BLaER1 treated with 17β-estradiol and CSF1 and Interleukin-3, amounts not matched to agents 10 nM and 100 nM (cell line): Measurements from ENCODE around the gene CFAP73.

Experiments
- H3K27ac ChIP-seq, 11 experiments: shearing (Covaris generic); formaldehyde crosslinking; 2 replicates each; pipeline ENCODE4 v1.8.1; 2022
- H3K27me3 ChIP-seq, 11 experiments: shearing (Covaris generic); formaldehyde crosslinking; 2 replicates each; pipeline ENCODE4 v1.8.1; 2022
- H3K36me3 ChIP-seq, 11 experiments: shearing (Covaris generic); formaldehyde crosslinking; 2 replicates each; pipeline ENCODE4 v1.8.1; 2022
- H3K4me1 ChIP-seq, 10 experiments: shearing (Covaris generic); formaldehyde crosslinking; 2 replicates each; pipeline ENCODE4 v1.8.1; 2022
- H3K4me2 ChIP-seq, 11 experiments: shearing (Covaris generic); formaldehyde crosslinking; 2 replicates each; pipeline ENCODE4 v1.8.1; 2022
- H3K4me3 ChIP-seq, 10 experiments: shearing (Covaris generic); formaldehyde crosslinking; 2 replicates each; pipeline ENCODE4 v1.8.1; 2022
- H3K9ac ChIP-seq, 11 experiments: shearing (Covaris generic); formaldehyde crosslinking; 2 replicates each; pipeline ENCODE4 v1.8.1; 2022
- H3K9me3 ChIP-seq, 11 experiments: shearing (Covaris generic); formaldehyde crosslinking; replicated peaks in 1 of 11; 2 replicates each; pipeline ENCODE4 v1.8.1; 2022
- H4K20me1 ChIP-seq, 11 experiments: shearing (Covaris generic); formaldehyde crosslinking; 2 replicates each; pipeline ENCODE4 v1.8.1; 2022
- Cebpa-rat ChIP-seq, 11 experiments: shearing (Covaris generic); IDR thresholded peaks; 2 replicates each; pipeline ENCODE4 v1.8.1; 2022

CFAP73 gene

DNA sequence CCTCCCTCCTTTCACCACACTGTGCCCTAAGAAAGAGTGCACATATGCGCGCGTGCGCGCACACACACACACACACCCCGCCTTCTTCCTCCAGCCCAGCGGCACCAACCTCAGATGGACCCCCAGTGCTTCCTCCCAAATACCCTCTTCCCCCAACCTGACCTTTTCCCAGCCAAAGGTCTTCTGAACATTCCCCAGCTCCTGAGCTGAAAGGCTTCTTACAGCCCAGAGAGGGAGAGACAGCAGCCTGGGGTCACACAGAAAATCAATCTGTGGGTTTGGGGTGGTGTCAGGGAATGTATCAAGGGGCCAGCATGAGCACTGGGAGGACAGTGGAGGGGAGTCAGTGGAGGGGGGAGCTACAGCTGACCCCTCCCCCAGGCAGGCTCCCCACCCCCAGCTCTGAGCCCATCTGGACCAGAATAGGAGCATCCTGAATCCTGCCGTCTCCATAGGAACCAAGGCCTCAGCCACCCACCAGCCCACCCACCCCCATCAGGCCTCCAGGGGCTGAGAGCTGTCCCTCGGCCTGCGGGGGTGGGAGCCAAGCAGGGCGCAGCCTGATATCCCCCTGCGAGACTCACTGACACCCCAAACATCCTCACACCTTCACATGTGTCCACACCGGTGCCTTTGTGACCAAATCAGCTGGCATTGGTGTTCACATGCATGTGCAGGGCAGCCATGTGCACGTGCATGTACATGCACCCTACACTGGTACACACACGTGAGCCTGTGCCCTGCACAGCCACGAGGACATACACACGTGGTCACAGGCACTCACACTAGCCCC lies 19.7 kb upstream of the CFAP73 start:
- no peak overlapping the region for H3K4me3 ChIP-seq
- peaks cover 0 to 4% (median under 1%) of the 10 kb centered on the region in 11 experiments; a peak in 6 of 22 replicates for H3K27me3 ChIP-seq
- H3K36me3 ChIP-seq = peaks cover 0 to 17% (median 0%) of the 10 kb centered on the region in 11 experiments; a peak in 5 of 22 replicates
- H3K9me3 ChIP-seq = no peaks in the 10 kb centered on the region
- peak overlapping the region in 3 of 11 experiments; percentile 14 to 43 (median 35); a peak in 2 of 22 replicates for H3K9ac ChIP-seq
- peaks cover 0 to 41% (median 0%) of the 10 kb centered on the region in 11 experiments; a peak in 6 of 22 replicates for H4K20me1 ChIP-seq
- no peak for TF ChIP-seq Cebpa-rat (IDR thresholded peaks at IDR 0.05)
- H3K27ac ChIP-seq = peak overlapping the region in 6 of 11 experiments; percentile 31 to 76 (median 53); a peak in 7 of 22 replicates
- peaks cover 22 to 78% (median 65%) of the 10 kb centered on the region in 10 experiments for H3K4me1 ChIP-seq
- peak overlapping the region; percentile 70 to 97 (median 85) for H3K4me2 ChIP-seq

DNA sequence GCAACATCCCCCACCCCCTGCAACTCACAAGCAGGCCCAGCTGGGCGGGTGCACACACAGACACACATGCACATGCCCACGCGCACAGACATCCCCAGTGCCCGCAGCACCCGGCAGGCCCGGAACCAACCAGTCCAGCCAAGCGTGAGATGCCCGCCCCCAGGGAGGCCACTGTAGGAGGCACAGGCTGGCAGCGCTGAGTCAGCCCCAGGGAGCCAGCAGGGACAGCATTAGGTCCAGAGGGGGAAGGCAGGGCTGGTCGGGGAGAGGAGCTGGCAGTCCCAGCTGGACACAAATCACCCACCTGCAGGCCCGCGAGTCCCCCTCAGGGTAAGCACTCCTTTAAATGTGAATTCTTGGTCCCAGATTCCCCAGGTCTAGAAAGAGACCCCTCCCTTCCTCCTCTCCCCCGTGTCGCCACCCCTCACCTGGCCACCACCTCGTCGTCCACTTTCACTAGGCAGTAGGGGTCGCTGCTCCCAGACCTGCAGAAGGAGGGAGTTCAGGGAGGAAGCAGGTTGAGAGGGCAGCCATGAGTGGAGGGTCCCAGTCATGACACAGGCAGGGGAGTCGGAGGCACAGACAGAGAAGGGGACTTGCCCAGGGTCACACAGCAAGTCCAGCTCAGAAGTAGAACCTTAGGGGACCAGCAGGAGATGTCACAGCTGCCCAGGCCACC lies 18.9 kb upstream of the CFAP73 start:
- Histone ChIP-seq H3K9me3 (no peaks in the 10 kb centered on the region), H3K27ac (peak overlapping the region in 10 of 11 experiments; percentile 18 to 76 (median 50); a peak in 16 of 22 replicates), H3K27me3 (peaks cover 0 to 11% (median 6%) of the 10 kb centered on the region in 11 experiments; a peak in 8 of 22 replicates), H4K20me1 (peaks cover 0 to 41% (median 0%) of the 10 kb centered on the region in 11 experiments; a peak in 6 of 22 replicates), H3K4me1 (peaks cover 28 to 84% (median 72%) of the 10 kb centered on the region in 10 experiments), H3K9ac (peak overlapping the region in 10 of 11 experiments; percentile 3 to 72 (median 42); a peak in 14 of 22 replicates), H3K36me3 (peaks cover 0 to 14% (median 0%) of the 10 kb centered on the region in 11 experiments; a peak in 4 of 22 replicates), H3K4me2 (peak overlapping the region; percentile 70 to 97 (median 85)), H3K4me3 (peak overlapping the region in 5 of 10 experiments; percentile 14 to 40 (median 21); a peak in 4 of 20 replicates)
- no peak for TF ChIP-seq Cebpa-rat (IDR thresholded peaks at IDR 0.05)

- peak overlapping the region in 2 of 11 experiments; percentile 49 to 60; a peak in 2 of 22 replicates for H3K9ac ChIP-seq
- peaks cover 36 to 93% (median 82%) of the 10 kb centered on the region in 10 experiments for H3K4me1 ChIP-seq
- H3K4me2 ChIP-seq = peak overlapping the region in 8 of 11 experiments; percentile 9 to 97 (median 86); a peak in 12 of 22 replicates
- TF ChIP-seq Cebpa-rat (IDR thresholded peaks at IDR 0.05) = no peak
- H3K4me3 ChIP-seq = no peak overlapping the region
- H3K36me3 ChIP-seq = peaks cover 0 to 6% (median 0%) of the 10 kb centered on the region in 11 experiments; a peak in 3 of 22 replicates
- no peaks in the 10 kb centered on the region for H3K9me3 ChIP-seq
- H3K27ac ChIP-seq = peak overlapping the region in 3 of 11 experiments; percentile 36 to 76 (median 73); a peak in 4 of 22 replicates
- peaks cover 0 to 14% (median 6%) of the 10 kb centered on the region in 11 experiments; a peak in 8 of 22 replicates for H3K27me3 ChIP-seq
- peaks cover 0 to 41% (median 0%) of the 10 kb centered on the region in 11 experiments; a peak in 6 of 22 replicates for H4K20me1 ChIP-seq
Observed at GRCh38 chr12:113131556-113131955, 18.0 kb upstream of the CFAP73 start.

- peak overlapping the region in 3 of 11 experiments; percentile 4 to 78 (median 76); a peak in 3 of 22 replicates for H3K27ac ChIP-seq
- peaks cover 0 to 37% (median 0%) of the 10 kb centered on the region in 11 experiments; a peak in 6 of 22 replicates for H4K20me1 ChIP-seq
- H3K4me2 ChIP-seq = peak overlapping the region in 9 of 11 experiments; percentile 95 to 98 (median 97); a peak in 19 of 22 replicates
- TF ChIP-seq Cebpa-rat (IDR thresholded peaks at IDR 0.05) = no peak
- no peaks in the 10 kb centered on the region for H3K9me3 ChIP-seq
- H3K4me3 ChIP-seq = peak overlapping the region in 2 of 10 experiments; percentile 71 to 73; a peak in 3 of 20 replicates
- H3K9ac ChIP-seq = peak overlapping the region in 3 of 11 experiments; percentile 46 to 86 (median 82); a peak in 4 of 22 replicates
- peaks cover 0 to 14% (median 6%) of the 10 kb centered on the region in 11 experiments; a peak in 8 of 22 replicates for H3K27me3 ChIP-seq
- no peaks in the 10 kb centered on the region for H3K36me3 ChIP-seq
- peaks cover 51 to 98% (median 92%) of the 10 kb centered on the region in 10 experiments for H3K4me1 ChIP-seq
Observed at GRCh38 chr12:113133036-113133435, 16.5 kb upstream of the CFAP73 start.

GRCh38 chr12:113133666-113134065 lies 15.9 kb upstream of the CFAP73 start:
- Histone ChIP-seq H3K9me3 (no peaks in the 10 kb centered on the region), H3K4me3 (peak overlapping the region in 3 of 10 experiments; percentile 64 to 73 (median 71); a peak in 5 of 20 replicates), H3K9ac (peak overlapping the region in 4 of 11 experiments; percentile 7 to 86 (median 81); a peak in 7 of 22 replicates), H3K27me3 (peaks cover 0 to 14% (median 6%) of the 10 kb centered on the region in 11 experiments; a peak in 8 of 22 replicates), H3K4me1 (peaks cover 51 to 98% (median 90%) of the 10 kb centered on the region in 10 experiments), H4K20me1 (peaks cover 0 to 37% (median 0%) of the 10 kb centered on the region in 11 experiments; a peak in 6 of 22 replicates), H3K4me2 (peak overlapping the region; percentile 95 to 99 (median 97)), H3K36me3 (no peaks in the 10 kb centered on the region), H3K27ac (peak overlapping the region in 3 of 11 experiments; percentile 4 to 78 (median 76); a peak in 3 of 22 replicates)
- no peak for TF ChIP-seq Cebpa-rat (IDR thresholded peaks at IDR 0.05)

- H3K27me3 ChIP-seq = peaks cover 0 to 14% (median 6%) of the 10 kb centered on the region in 11 experiments; a peak in 8 of 22 replicates
- peak overlapping the region in 3 of 11 experiments; percentile 65 to 78 (median 76); a peak in 3 of 22 replicates for H3K27ac ChIP-seq
- peaks cover 0 to 34% (median 0%) of the 10 kb centered on the region in 11 experiments; a peak in 6 of 22 replicates for H4K20me1 ChIP-seq
- H3K36me3 ChIP-seq = no peaks in the 10 kb centered on the region
- TF ChIP-seq Cebpa-rat (IDR thresholded peaks at IDR 0.05) = no peak
- peak overlapping the region; percentile 95 to 99 (median 97) for H3K4me2 ChIP-seq
- peaks cover 51 to 98% (median 86%) of the 10 kb centered on the region in 10 experiments for H3K4me1 ChIP-seq
- H3K9me3 ChIP-seq = no peaks in the 10 kb centered on the region
- peak overlapping the region in 6 of 11 experiments; percentile 7 to 86 (median 77); a peak in 9 of 22 replicates for H3K9ac ChIP-seq
- H3K4me3 ChIP-seq = peak overlapping the region in 7 of 10 experiments; percentile 50 to 73 (median 56); a peak in 12 of 20 replicates
Observed at GRCh38 chr12:113134071-113134470, 15.5 kb upstream of the CFAP73 start.

DNA sequence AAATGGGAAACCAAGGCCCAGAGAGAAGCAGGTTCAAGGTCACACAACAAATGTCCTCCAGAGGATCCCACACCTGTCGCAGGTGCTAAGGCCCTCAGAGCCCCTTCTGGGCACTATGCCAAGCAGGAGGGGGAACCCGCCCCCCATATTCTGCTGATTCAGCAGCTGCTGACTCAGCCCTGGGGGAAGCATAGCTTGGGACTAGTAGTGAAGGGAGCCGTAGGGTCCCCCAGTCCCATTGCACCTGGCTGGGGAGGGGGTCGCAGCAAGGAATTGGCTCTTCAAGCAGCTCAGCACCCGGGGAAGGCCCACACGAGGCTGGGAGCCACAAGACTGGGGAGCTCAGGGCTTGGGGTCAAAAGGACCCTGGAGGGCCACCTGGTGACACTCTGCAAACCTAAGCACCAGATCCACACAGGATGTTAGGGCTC lies 15.0 kb upstream of the CFAP73 start:
- Histone ChIP-seq H3K9ac (peak overlapping the region in 8 of 11 experiments; percentile 39 to 86 (median 67); a peak in 14 of 22 replicates), H3K4me1 (peaks cover 51 to 94% (median 81%) of the 10 kb centered on the region in 10 experiments), H4K20me1 (peaks cover 0 to 30% (median 0%) of the 10 kb centered on the region in 11 experiments; a peak in 6 of 22 replicates), H3K27ac (peak overlapping the region in 5 of 11 experiments; percentile 43 to 78 (median 74); a peak in 9 of 22 replicates), H3K9me3 (no peaks in the 10 kb centered on the region), H3K4me3 (peak overlapping the region; percentile 50 to 73 (median 56); a peak in 18 of 20 replicates), H3K27me3 (peaks cover 0 to 14% (median 6%) of the 10 kb centered on the region in 11 experiments; a peak in 8 of 22 replicates), H3K4me2 (peak overlapping the region; percentile 95 to 99 (median 97)), H3K36me3 (no peaks in the 10 kb centered on the region)
- no peak for TF ChIP-seq Cebpa-rat (IDR thresholded peaks at IDR 0.05)
